Stimulated activated CD4-positive, alpha-beta T cell treated with anti-CD3 and anti-CD28 coated beads, Interleukin-2, amount 100 ng/mL, for 4 hours (primary cell): ENCODE results near the gene DAPK3.

Experiments used
- DNase-seq: peaks from one replicate; pipeline ENCODE4 v3.0.0-alpha.2; 2020; ENCODE audit warnings: low read depth

Gene DAPK3

DNA sequence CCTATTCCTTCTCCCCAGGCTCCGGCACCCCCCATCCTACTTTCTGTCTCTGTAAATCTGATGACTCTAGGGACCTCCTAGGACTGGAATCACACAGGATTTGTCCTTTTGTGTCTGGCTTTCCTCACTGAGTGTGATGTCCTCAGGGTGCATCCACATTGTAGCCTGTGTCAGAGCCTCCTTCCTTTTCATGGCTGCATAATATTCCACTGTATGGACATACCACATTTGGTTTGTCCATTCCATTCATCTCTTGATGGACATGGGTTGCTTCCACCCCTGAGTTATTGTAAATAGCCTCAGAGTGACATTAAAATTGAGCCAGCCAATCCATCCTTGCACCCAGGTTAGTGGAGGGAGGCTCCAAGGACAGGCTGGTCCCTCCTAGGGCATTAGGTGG lies 60.8 kb downstream of the DAPK3 start:
- DNase-seq = no peak
